Activated CD4-positive, alpha-beta T cell treated with anti-CD3 and anti-CD28 coated beads for 36 hours (primary cell): Measurements from ENCODE around the gene FRMD4A. TPM values are rescaled to one million over a fixed set of nuclear protein-coding genes. Genes with fewer than 3 reads are reported as not detected.

Experiments
- ATAC-seq: fragments of 200-7000 bp; cut with Tn5 transposase; one replicate; pipeline ENCODE4 v1.10.0; 2021; ENCODE audit warnings: mild to moderate bottlenecking, moderate library complexity
- CTCF ChIA-PET: fragments of 350-600 bp; sonication (Branson Sonifier 250); formaldehyde crosslinking; loops from one replicate; lab custom pipeline; 2021; ENCODE audit warnings: antibody characterized with exemption; lab: Charles Lee
- POLR2A ChIA-PET: fragments of 350-600 bp; sonication (Branson Sonifier 250); formaldehyde crosslinking; loops from one replicate; lab custom pipeline; 2021; ENCODE audit warnings: antibody characterized with exemption, inconsistent platforms; lab: Charles Lee
- DNase-seq: peaks from one replicate; pipeline ENCODE4 v3.0.0-alpha.2; 2020
- H3K27ac Mint-ChIP-seq: one replicate; pipeline ENCODE4 v1.8.0; 2021; ENCODE audit warnings: mixed read lengths
- H3K27me3 Mint-ChIP-seq: one replicate; pipeline ENCODE4 v1.8.0; 2021; ENCODE audit warnings: mixed read lengths
- H3K36me3 Mint-ChIP-seq: one replicate; pipeline ENCODE4 v1.8.0; 2021; ENCODE audit warnings: low read depth, mixed read lengths
- H3K4me1 Mint-ChIP-seq: one replicate; pipeline ENCODE4 v1.8.0; 2021; ENCODE audit warnings: mixed read lengths
- H3K4me3 Mint-ChIP-seq: one replicate; pipeline ENCODE4 v1.8.0; 2021; ENCODE audit warnings: mild to moderate bottlenecking, moderate library complexity, mixed read lengths
- H3K9me3 Mint-ChIP-seq: one replicate; pipeline ENCODE4 v1.8.0; 2021; ENCODE audit warnings: low read depth, mixed read lengths
- intact Hi-C, 2 experiments: fragments of 100-400 bp; cut with DNase I in 1 of 2; cut with micrococcal nuclease in 1 of 2; formaldehyde crosslinking; loops; one replicate each; pipeline versions ENCODE4 v1.14.2 to v1.15.1; 2022 to 2024; cut with DNase I, micrococcal nuclease
- total RNA-seq, 2 experiments: library from RNA; stranded (reverse); gene quantifications; one replicate each; pipeline ENCODE4 v1.2.3, GENCODE V29; 2021

Gene FRMD4A
- total RNA-seq, 2 experiments from 2014 or later: 0.85 to 1.3 TPM

DNA sequence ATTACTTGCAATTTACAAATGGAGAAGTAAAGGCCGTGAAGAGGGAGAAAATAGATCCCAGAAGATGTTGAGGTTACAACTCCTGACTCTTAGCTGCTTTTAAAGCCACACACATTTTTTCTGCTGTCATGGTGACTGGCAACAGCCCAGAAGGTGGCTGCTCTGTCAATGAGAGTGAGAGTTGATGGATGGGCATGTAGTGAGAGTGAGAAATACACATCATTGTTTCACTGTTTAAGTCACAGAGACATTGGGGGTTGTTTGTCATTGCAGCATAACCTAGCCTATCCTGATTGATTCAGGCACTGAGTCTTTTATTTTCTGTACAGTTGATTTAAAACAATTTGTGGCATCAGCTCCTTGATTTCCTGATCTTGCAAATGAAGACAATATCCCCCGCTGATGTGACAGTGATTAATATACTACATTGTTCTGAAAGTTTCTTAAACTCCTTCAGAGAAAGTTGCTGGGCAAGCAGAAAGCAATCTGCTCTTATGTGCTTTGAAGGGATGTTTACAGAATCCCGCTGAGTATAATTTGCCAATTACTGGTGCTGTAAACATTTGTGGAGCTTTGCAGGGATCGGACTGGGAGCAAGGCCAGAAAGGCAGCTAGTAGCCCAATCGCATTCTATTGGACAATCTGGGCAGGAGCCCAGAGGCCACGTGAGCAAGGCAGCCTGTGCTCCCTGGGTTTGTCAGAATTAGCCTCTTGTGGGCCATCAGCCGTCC, 514.4 kb downstream of the FRMD4A start:
- no peak overlapping the region for H3K27ac Mint-ChIP-seq
- ATAC-seq: no peak
- ChIA-PET POLR2A (no interaction called here), CTCF (no interaction called here)
- peaks cover 2% of the 10 kb centered on the region for H3K36me3 Mint-ChIP-seq
- no peak for DNase-seq
- intact Hi-C loops: no loop called here
- no peaks in the 10 kb centered on the region for H3K27me3 Mint-ChIP-seq
- no peak overlapping the region for H3K4me3 Mint-ChIP-seq
- peaks cover 5% of the 10 kb centered on the region for H3K9me3 Mint-ChIP-seq
- H3K4me1 Mint-ChIP-seq: peaks cover 18% of the 10 kb centered on the region

DNA sequence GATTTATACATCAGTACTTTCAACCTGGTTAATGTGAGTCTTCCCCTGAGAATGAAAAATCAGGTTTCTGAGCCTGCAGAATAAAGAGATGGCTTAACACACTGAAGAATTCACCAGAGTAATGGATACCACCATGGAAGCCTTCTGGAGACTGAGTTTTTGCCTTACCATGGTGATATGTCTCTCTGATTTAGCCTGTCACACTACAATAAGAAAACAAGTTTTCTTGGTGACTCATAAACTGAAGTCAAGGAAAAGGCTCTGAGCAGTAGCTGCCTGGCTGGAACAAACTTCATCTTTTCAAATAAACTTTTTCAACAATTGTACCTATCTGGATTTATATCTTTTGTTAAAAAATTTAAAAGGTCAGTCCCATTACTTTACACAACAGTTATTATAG, 515.0 kb downstream of the FRMD4A start:
- Mint-ChIP-seq H3K4me1 (peaks cover 13% of the 10 kb centered on the region), H3K36me3 (peaks cover 2% of the 10 kb centered on the region), H3K4me3 (no peak overlapping the region), H3K27me3 (no peaks in the 10 kb centered on the region), H3K27ac (no peak overlapping the region), H3K9me3 (peaks cover 5% of the 10 kb centered on the region)
- CTCF ChIA-PET: no interaction called here
- ATAC-seq (no peak), DNase-seq (no peak)
- intact Hi-C loops: no loop called here
- POLR2A ChIA-PET: no interaction called here

DNA sequence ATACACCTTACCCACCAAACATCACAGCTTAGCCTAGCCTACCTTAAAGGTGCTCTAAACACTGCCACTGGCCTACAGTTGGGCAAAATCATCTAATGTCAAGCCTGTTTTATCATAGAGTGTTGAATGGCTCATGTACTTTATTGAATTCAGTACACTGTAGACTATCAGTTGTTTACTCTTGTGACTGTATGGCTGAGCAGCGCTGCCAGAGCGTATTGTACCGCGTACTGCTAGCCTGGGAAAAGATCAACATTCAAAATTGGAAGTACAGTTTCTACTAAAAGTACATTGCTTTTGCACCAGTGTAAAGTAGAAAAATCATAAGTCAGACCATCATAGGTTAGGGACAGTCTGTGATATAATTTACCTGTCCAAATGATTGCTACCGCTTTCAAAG, 517.2 kb downstream of the FRMD4A start:
- intact Hi-C loops: no loop called here
- CTCF ChIA-PET: no interaction called here
- peaks cover 2% of the 10 kb centered on the region for H3K36me3 Mint-ChIP-seq
- H3K27ac Mint-ChIP-seq: no peak overlapping the region
- peaks cover 7% of the 10 kb centered on the region for H3K4me1 Mint-ChIP-seq
- H3K27me3 Mint-ChIP-seq: no peaks in the 10 kb centered on the region
- H3K4me3 Mint-ChIP-seq: no peak overlapping the region
- no peak for ATAC-seq
- POLR2A ChIA-PET: interaction anchor here (0.7 kb wide), 1 partner anchor 569 kb away, joined by 3 read pairs; no protein-coding TSS in a partner anchor
- H3K9me3 Mint-ChIP-seq: peaks cover 5% of the 10 kb centered on the region
- DNase-seq: no peak

DNA sequence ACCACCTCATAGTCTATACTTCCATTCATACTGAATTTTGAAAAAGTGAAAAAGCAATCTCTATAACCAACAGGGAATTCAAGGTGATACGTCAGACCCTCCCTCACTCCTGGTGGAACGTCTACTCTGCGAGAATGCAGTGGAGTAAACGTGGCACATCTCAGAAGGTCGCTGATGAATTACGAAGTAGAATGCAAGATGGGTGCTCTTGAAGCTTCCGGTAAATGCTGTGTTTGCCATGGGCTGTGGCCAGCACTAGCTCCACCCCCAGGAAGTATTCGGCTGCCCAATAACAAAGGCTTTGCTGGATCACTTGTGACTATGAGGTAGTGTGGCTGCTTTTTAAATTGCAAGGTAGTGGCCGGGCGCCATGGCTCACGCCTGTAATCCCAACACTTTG, 517.9 kb downstream of the FRMD4A start:
- intact Hi-C loops: no loop called here
- Mint-ChIP-seq H3K27ac (no peak overlapping the region), H3K4me1 (peaks cover 7% of the 10 kb centered on the region), H3K9me3 (peaks cover 3% of the 10 kb centered on the region), H3K4me3 (no peak overlapping the region), H3K27me3 (no peaks in the 10 kb centered on the region), H3K36me3 (no peaks in the 10 kb centered on the region)
- DNase-seq: no peak
- POLR2A ChIA-PET: interaction anchor here (0.7 kb wide), 1 partner anchor 570 kb away, joined by 3 read pairs; no protein-coding TSS in a partner anchor
- CTCF ChIA-PET: no interaction called here
- no peak for ATAC-seq

DNA sequence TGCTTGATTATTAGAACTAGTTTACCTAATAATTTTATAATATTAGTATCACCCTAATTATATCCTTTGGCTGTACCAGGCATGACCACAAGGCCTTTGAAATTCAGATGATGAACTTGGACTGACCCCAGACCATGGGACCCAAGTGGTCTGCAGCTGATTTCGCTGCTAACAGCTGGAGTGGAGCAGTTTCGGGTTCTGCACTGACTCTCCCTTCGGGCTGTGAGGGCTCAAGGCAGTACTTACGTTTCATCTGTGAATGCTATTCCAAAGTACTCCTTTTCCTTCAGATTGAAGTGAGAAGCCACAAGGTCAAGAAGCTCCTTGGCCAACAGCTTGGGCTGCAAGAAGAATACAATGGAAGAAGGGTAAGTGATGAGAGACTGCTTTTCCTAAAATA, 520.2 kb downstream of the FRMD4A start:
- intact Hi-C loops: no loop called here
- no peaks in the 10 kb centered on the region for H3K36me3 Mint-ChIP-seq
- H3K9me3 Mint-ChIP-seq: no peaks in the 10 kb centered on the region
- ATAC-seq (no peak), DNase-seq (no peak)
- H3K4me1 Mint-ChIP-seq: peaks cover 9% of the 10 kb centered on the region
- H3K4me3 Mint-ChIP-seq: no peak overlapping the region
- ChIA-PET POLR2A (no interaction called here), CTCF (interaction anchor here (0.6 kb wide), 1 partner anchor 13 kb away, joined by 4 read pairs; no protein-coding TSS in a partner anchor)
- no peaks in the 10 kb centered on the region for H3K27me3 Mint-ChIP-seq
- H3K27ac Mint-ChIP-seq: no peak overlapping the region

DNA sequence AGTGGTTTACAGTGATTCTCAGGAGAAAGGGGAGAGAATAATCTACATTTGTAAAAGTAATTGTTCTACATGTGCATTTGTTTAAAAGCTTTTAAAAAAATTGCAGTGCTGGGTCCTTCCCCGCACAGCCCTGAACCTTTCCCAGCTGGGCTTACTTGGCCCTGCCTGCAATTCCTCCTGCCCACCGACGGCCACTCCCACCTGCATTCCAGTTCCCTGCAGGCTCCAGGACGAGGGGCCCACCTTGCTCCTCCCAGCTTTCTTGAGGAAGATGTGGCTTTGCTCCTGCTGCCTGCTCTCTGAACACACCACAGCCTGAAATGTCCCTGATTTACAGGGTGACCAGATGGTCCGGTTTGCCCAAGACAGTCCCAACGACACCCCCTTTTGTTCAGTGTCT, 521.3 kb downstream of the FRMD4A start:
- intact Hi-C loops: no loop called here
- ATAC-seq: no peak
- Mint-ChIP-seq H3K4me1 (peaks cover 9% of the 10 kb centered on the region), H3K9me3 (no peaks in the 10 kb centered on the region), H3K27ac (no peak overlapping the region), H3K27me3 (no peaks in the 10 kb centered on the region), H3K4me3 (no peak overlapping the region), H3K36me3 (no peaks in the 10 kb centered on the region)
- DNase-seq: no peak
- CTCF ChIA-PET: no interaction called here
- POLR2A ChIA-PET: no interaction called here

DNA sequence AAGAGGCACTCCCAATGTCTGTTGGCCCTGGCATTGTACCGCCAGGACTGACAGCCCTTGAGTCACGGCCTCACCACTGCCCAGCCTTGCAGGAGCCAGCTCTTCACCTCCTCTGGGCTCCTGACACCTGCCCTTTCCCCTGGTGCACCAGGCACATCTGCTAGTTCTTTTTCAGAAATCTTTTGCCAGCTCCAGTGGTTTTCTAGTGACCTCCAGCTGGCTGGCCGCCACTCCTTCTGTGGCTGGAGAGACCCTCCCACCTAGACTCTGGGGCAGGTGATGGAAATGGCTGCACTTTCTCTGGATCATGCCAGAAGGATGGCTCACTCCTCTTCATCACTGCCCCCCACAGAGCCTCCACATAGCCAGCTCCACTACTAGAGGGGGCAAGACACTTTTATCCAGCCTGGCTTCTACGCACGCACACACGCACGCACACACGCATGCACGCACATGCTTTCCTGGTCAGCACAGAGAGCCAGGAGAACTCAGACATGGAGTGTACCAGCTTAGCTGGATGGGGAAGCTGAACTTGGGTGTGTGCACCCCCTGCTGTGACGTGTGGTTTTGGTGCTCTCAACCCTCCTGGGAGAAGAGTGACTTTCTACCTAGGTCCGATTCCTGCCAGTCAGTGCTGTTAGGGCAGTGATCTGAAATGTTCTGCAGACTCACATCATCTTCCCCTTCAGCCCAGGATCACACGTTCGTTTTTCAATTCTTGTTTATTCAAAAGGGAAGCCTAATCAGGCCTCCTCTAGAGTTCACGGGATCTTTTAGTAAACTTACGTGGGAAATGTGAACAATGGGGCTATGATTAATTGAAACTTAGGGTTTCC, 522.0 kb downstream of the FRMD4A start:
- ATAC-seq (no peak), DNase-seq (no peak)
- Mint-ChIP-seq H3K4me1 (peaks cover 9% of the 10 kb centered on the region), H3K9me3 (no peaks in the 10 kb centered on the region), H3K27ac (no peak overlapping the region), H3K4me3 (no peak overlapping the region), H3K36me3 (no peaks in the 10 kb centered on the region), H3K27me3 (no peaks in the 10 kb centered on the region)
- POLR2A ChIA-PET: no interaction called here
- CTCF ChIA-PET: no interaction called here
- intact Hi-C loops: no loop called here

DNA sequence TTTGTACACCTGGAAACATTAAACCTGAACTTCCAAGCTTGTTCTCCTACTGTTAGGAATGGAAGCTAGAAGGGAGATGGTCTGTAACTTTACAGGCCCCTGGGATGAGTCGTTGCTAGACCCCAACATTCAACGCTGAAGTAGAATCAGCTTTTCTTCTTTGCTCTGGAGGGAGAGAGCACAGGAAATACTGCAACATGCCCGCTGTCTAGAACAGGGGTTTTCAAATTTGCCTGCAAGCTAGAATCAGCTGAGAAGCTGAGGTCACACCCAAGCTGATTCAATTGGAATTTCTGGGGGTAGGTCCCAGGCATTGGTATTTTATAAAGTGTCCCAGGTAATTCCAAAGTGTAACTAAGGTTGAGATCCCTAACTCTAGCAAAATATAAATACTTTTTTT, 524.3 kb downstream of the FRMD4A start:
- intact Hi-C loops: no loop called here
- Mint-ChIP-seq H3K4me1 (peaks cover 11% of the 10 kb centered on the region), H3K4me3 (no peak overlapping the region), H3K36me3 (no peaks in the 10 kb centered on the region), H3K27ac (no peak overlapping the region), H3K27me3 (no peaks in the 10 kb centered on the region), H3K9me3 (no peaks in the 10 kb centered on the region)
- ChIA-PET POLR2A (no interaction called here), CTCF (interaction anchor here (0.6 to 1.3 kb wide), 2 partner anchors 22 to 188 kb away, joined by 3 to 4 read pairs; no protein-coding TSS in a partner anchor)
- ATAC-seq (no peak), DNase-seq (no peak)

DNA sequence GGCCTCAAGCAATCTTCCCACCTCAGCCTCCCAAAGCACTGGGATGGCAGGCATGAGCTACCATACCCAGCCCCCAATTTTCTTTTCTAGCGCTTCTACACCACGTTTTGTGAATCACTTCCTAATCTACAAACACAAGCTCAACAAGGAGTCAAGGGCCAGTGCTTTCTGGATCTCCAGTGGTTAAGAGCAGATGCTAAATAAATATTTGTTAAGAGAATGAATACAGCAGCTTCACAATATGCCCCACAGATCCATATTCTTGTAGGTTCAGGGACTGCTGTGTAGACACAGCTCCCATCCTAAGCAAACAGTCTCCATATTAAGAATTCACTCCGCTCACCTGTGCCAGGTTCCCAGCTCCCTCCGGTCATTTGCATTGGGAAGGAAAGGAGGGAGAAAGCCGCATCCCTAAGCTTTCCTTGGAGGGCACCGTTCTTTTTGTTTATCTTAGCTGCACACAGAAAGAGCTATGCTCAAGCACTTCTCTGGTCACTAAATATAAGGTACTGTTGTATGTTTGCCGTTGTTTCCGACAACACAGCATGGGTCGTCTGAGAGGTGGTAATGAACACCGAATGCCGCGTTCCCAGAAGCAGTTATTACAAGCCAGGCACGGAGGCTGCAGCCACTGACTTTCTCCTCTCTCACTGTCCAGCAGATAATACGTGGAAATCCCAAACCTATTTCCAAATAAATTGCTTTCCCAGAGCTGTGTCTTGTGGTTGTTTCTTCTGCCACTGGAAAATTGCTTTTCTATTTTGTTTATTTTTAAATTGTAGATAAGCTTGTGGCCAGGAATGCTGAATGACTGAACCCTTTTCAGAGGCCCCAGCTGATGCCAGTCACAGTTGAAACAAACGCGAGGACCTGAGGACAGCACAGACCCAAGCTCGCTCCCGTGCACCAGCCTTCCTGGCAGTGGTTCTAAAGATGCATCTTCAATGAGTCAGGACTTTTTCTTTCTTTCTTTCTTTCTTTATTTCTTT, 526.9 kb downstream of the FRMD4A start:
- ATAC-seq: no peak

DNA sequence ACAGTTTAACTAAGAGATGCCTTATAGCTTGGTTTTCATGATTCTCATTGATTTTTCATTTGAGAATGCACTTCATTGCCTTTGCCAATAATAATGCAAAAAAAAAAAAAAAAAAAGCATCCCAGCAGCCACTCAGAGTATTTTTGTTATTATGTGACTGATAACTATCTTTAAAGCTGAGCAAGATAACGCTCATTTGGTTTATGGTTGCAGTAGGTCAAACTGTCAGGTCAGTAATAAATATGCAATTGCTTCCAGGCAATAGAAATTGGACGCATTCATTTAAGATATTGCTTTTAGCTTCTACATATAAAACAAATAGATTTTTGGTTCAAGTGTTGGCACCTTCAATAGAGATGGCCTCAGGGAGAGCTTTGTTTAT, 528.8 kb downstream of the FRMD4A start:
- H3K4me3 Mint-ChIP-seq: no peak overlapping the region
- no peaks in the 10 kb centered on the region for H3K27me3 Mint-ChIP-seq
- ChIA-PET POLR2A (no interaction called here), CTCF (no interaction called here)
- no peaks in the 10 kb centered on the region for H3K9me3 Mint-ChIP-seq
- H3K4me1 Mint-ChIP-seq: peaks cover 12% of the 10 kb centered on the region
- DNase-seq (no peak), ATAC-seq (no peak)
- intact Hi-C loops: no loop called here
- H3K36me3 Mint-ChIP-seq: no peaks in the 10 kb centered on the region
- no peak overlapping the region for H3K27ac Mint-ChIP-seq

More for the DNA sequence above, 526.9 kb downstream of the FRMD4A start:
- H3K27me3 Mint-ChIP-seq: no peaks in the 10 kb centered on the region
- peaks cover 12% of the 10 kb centered on the region for H3K4me1 Mint-ChIP-seq
- DNase-seq: no peak
- no peak overlapping the region for H3K4me3 Mint-ChIP-seq
- intact Hi-C loops: no loop called here
- H3K36me3 Mint-ChIP-seq: no peaks in the 10 kb centered on the region
- no peaks in the 10 kb centered on the region for H3K9me3 Mint-ChIP-seq
- ChIA-PET POLR2A (no interaction called here), CTCF (no interaction called here)
- no peak overlapping the region for H3K27ac Mint-ChIP-seq
